ENCODE measurements around the gene DNM2. TPM values are rescaled to one million over a fixed set of nuclear protein-coding genes. Genes with fewer than 3 reads are reported as not detected.

Gene DNM2
- total and polyA plus RNA-seq, 2 donors (not counting 1 experiment from before 2014, with no cell fraction given) = 42.6 to 76.8 TPM

DNA sequence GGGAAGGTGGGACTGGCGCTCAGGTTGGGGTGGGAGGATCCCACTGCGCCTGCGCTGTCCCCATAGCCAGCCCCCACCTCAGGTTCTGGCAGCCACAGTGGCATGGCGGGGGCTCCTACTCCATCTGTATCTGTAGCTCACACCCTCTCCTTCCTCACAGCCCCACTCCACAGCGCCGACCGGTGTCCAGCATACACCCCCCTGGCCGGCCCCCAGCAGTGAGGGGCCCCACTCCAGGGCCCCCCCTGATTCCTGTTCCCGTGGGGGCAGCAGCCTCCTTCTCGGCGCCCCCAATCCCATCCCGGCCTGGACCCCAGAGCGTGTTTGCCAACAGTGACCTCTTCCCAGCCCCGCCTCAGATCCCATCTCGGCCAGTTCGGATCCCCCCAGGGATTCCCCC lies 112.1 kb downstream of the DNM2 start:
- Histone ChIP-seq H3K4me3 (replicated peaks in 1 of 4; ENCODE audit: control extremely low read depth in 1 of 4, insufficient read depth in 1 of 4, low read depth in 3 of 4, low read length in 4 of 4) (no peak overlapping the region), H3K79me2 (ENCODE audit: control insufficient read depth, insufficient read depth, low read length) (no peaks in the 10 kb centered on the region), H3K9me3 (ENCODE audit: control insufficient read depth, insufficient read depth, low read depth, low read length) (no peaks in the 10 kb centered on the region), H3K36me3 (ENCODE audit: control insufficient read depth, insufficient read depth, low read length) (peaks cover 17% of the 10 kb centered on the region), H3K9ac (ENCODE audit: insufficient read depth, low read length) (no peak overlapping the region), H4K20me1 (ENCODE audit: control insufficient read depth, extremely low read depth, insufficient read depth, low read length) (no peaks in the 10 kb centered on the region), H2AFZ (ENCODE audit: low read length) (no peak overlapping the region), H3K27me3 (ENCODE audit: control insufficient read depth, insufficient read depth, low read length) (no peaks in the 10 kb centered on the region), H3K4me1 (ENCODE audit: control insufficient read depth, extremely low read depth, insufficient read depth, low read length) (peaks cover under 1% of the 10 kb centered on the region), H3K4me2 (ENCODE audit: extremely low read depth, insufficient read depth, low read length) (no peak overlapping the region), H3K27ac (ENCODE audit: insufficient read depth, low read length) (no peak overlapping the region)
- no peak for DNase-seq (ENCODE audit: low read depth in 2 of 2)
- TF ChIP-seq, protein P1, sequence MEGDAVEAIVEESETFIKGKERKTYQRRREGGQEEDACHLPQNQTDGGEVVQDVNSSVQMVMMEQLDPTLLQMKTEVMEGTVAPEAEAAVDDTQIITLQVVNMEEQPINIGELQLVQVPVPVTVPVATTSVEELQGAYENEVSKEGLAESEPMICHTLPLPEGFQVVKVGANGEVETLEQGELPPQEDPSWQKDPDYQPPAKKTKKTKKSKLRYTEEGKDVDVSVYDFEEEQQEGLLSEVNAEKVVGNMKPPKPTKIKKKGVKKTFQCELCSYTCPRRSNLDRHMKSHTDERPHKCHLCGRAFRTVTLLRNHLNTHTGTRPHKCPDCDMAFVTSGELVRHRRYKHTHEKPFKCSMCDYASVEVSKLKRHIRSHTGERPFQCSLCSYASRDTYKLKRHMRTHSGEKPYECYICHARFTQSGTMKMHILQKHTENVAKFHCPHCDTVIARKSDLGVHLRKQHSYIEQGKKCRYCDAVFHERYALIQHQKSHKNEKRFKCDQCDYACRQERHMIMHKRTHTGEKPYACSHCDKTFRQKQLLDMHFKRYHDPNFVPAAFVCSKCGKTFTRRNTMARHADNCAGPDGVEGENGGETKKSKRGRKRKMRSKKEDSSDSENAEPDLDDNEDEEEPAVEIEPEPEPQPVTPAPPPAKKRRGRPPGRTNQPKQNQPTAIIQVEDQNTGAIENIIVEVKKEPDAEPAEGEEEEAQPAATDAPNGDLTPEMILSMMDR (conservative IDR thresholded peaks at IDR 0.05 in 1 of 2, IDR thresholded peaks at IDR 0.05 in 1 of 2; ENCODE audit: low read depth in 1 of 2, low read length in 2 of 2) = no peak
- no peak for TF ChIP-seq EZH2 (IDR thresholded peaks at IDR 0.05; ENCODE audit: low read length, missing control alignments)

DNA sequence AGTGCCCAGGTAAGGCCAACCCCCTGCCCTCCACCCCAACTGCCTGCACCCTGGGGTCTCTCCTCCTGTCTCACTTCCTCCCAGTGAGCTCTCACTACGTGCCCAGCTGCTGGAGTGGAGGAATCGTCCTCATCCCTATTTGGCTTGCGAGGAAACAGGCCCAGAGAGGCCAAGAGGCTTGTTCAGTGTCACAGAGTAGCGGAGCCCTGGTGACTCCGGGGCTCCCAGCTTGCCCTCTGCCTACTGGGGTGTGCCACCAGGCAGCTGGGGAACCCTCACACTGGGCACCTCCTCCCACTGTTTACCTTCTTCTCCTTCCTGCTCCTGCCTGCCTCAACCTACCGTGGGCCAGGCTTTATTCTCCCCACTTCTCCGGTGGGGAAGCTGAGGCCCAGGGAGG lies 112.5 kb downstream of the DNM2 start:
- no peaks in the 10 kb centered on the region for H4K20me1 ChIP-seq (ENCODE audit: control insufficient read depth, extremely low read depth, insufficient read depth, low read length)
- H3K27me3 ChIP-seq (ENCODE audit: control insufficient read depth, insufficient read depth, low read length) = no peaks in the 10 kb centered on the region
- H3K4me2 ChIP-seq (ENCODE audit: extremely low read depth, insufficient read depth, low read length) = no peak overlapping the region

DNA sequence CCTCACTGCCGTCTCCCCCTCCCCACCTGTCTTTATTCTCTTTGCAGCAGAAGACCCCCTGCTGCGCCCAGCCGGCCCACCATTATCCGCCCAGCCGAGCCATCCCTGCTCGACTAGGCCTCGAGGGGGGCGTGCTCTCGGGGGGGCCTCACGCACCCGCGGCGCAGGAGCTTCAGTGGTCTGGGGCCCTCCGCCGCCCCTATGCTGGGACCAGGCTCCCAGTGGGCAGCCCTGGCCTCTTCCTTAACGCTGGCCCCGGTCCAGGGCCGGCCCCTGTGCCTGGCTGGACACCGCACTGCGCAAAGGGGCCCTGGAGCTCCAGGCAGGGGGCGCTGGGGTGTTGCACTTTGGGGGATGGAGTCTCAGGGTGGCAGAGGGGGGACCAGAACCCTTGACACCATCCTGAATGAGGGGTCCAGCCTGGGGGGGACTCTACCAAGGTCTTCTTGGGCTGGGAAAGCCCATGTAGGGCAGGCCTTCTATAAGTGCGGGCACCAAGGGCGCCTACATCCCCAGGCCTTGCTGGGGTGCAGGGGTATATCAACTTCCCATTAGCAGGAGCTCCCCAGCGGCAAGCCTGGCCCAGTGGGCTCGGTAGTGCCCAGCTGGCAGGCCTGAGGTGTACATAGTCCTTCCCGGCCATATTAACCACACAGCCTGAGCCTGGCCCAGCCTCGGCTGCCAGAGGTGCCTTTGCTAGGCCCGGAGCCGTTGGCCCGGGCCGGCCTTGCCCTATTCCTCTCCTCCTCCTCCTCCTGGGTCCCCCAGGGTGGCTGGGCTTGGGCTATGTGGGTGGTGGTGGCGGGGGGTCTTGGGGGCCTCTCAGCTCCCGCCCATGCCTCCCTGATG lies 113.3 kb downstream of the DNM2 start:
- DNase-seq (ENCODE audit: low read depth in 2 of 2) = no peak
- H4K20me1 ChIP-seq (ENCODE audit: control insufficient read depth, extremely low read depth, insufficient read depth, low read length) = no peaks in the 10 kb centered on the region
- no peak overlapping the region for H3K4me2 ChIP-seq (ENCODE audit: extremely low read depth, insufficient read depth, low read length)
- H3K79me2 ChIP-seq (ENCODE audit: control insufficient read depth, insufficient read depth, low read length) = no peaks in the 10 kb centered on the region
- no peak overlapping the region for H3K4me3 ChIP-seq (replicated peaks in 1 of 4; ENCODE audit: control extremely low read depth in 1 of 4, insufficient read depth in 1 of 4, low read depth in 3 of 4, low read length in 4 of 4)
- H3K9ac ChIP-seq (ENCODE audit: insufficient read depth, low read length) = no peak overlapping the region
- H3K27ac ChIP-seq (ENCODE audit: insufficient read depth, low read length) = no peak overlapping the region
- peaks cover 19% of the 10 kb centered on the region for H3K36me3 ChIP-seq (ENCODE audit: control insufficient read depth, insufficient read depth, low read length)
- H3K9me3 ChIP-seq (ENCODE audit: control insufficient read depth, insufficient read depth, low read depth, low read length) = no peaks in the 10 kb centered on the region
- H3K4me1 ChIP-seq (ENCODE audit: control insufficient read depth, extremely low read depth, insufficient read depth, low read length) = peaks cover 4% of the 10 kb centered on the region
- TF ChIP-seq, protein P1 (conservative IDR thresholded peaks at IDR 0.05 in 1 of 2, IDR thresholded peaks at IDR 0.05 in 1 of 2; ENCODE audit: low read depth in 1 of 2, low read length in 2 of 2) = no peak
- no peak for TF ChIP-seq EZH2 (IDR thresholded peaks at IDR 0.05; ENCODE audit: low read length, missing control alignments)
- H2AFZ ChIP-seq (ENCODE audit: low read length) = no peak overlapping the region
- H3K27me3 ChIP-seq (ENCODE audit: control insufficient read depth, insufficient read depth, low read length) = no peaks in the 10 kb centered on the region

More for the DNA sequence above, 112.5 kb downstream of the DNM2 start:
- no peak overlapping the region for H2AFZ ChIP-seq (ENCODE audit: low read length)
- H3K36me3 ChIP-seq (ENCODE audit: control insufficient read depth, insufficient read depth, low read length) = peaks cover 19% of the 10 kb centered on the region
- no peak overlapping the region for H3K4me3 ChIP-seq (replicated peaks in 1 of 4; ENCODE audit: control extremely low read depth in 1 of 4, insufficient read depth in 1 of 4, low read depth in 3 of 4, low read length in 4 of 4)
- no peak overlapping the region for H3K27ac ChIP-seq (ENCODE audit: insufficient read depth, low read length)
- no peak for DNase-seq (ENCODE audit: low read depth in 2 of 2)
- TF ChIP-seq, protein P1 (conservative IDR thresholded peaks at IDR 0.05 in 1 of 2, IDR thresholded peaks at IDR 0.05 in 1 of 2; ENCODE audit: low read depth in 1 of 2, low read length in 2 of 2) = no peak
- TF ChIP-seq EZH2 (IDR thresholded peaks at IDR 0.05; ENCODE audit: low read length, missing control alignments) = no peak
- H3K9ac ChIP-seq (ENCODE audit: insufficient read depth, low read length) = no peak overlapping the region
- no peaks in the 10 kb centered on the region for H3K9me3 ChIP-seq (ENCODE audit: control insufficient read depth, insufficient read depth, low read depth, low read length)
- no peaks in the 10 kb centered on the region for H3K79me2 ChIP-seq (ENCODE audit: control insufficient read depth, insufficient read depth, low read length)
- H3K4me1 ChIP-seq (ENCODE audit: control insufficient read depth, extremely low read depth, insufficient read depth, low read length) = peaks cover 3% of the 10 kb centered on the region

Measured in fibroblast of lung (primary cell).